H1 (cell line): ENCODE data around the gene TRNAU1AP. TPM values are rescaled to one million over a fixed set of nuclear protein-coding genes. Genes with fewer than 3 reads are reported as not detected.

ENCODE experiments used
- CHD7 ChIP-seq: fragments of 300-600 bp; sonication (generic); IDR thresholded peaks from 2 replicates; pipeline ENCODE4 v1.7.1; 2012; ENCODE audit warnings: low read length, moderate library complexity, mild to moderate bottlenecking, inconsistent platforms; ENCODE audit not compliant: insufficient replicate concordance
- EZH2 ChIP-seq: fragments of 200-600 bp; sonication (generic); IDR thresholded peaks from 2 replicates; pipeline ENCODE4 v1.7.1; 2012; ENCODE audit warnings: low read depth, mild to moderate bottlenecking, moderate library complexity, low read length, inconsistent platforms; ENCODE audit not compliant: severe bottlenecking
- FOSL1 ChIP-seq: IDR thresholded peaks from 2 replicates; pipeline ENCODE4 v1.6.1; 2011; ENCODE audit warnings: mild to moderate bottlenecking, low read depth, low read length, moderate library complexity; ENCODE audit not compliant: insufficient read depth
- RNF2 ChIP-seq: fragments of 200-900, 300-1000 bp; sonication (generic); IDR thresholded peaks from 2 replicates; pipeline ENCODE4 v1.7.1; 2016; ENCODE audit warnings: borderline replicate concordance, low read depth, mild to moderate bottlenecking, antibody characterized with exemption, low read length; ENCODE audit not compliant: poor library complexity, severe bottlenecking; ENCODE audit errors: missing control alignments
- SIX5 ChIP-seq: IDR thresholded peaks from 2 replicates; pipeline ENCODE4 v1.6.1; 2011; ENCODE audit warnings: mild to moderate bottlenecking, low read depth, low read length
- TAF7 ChIP-seq: optimal IDR thresholded peaks from 2 replicates; pipeline ENCODE3; 2011; ENCODE audit warnings: low read depth, mild to moderate bottlenecking, inconsistent platforms, low read length, moderate library complexity, borderline replicate concordance
- polyA plus RNA-seq, 7 experiments: library from polyadenylated mRNA; depleted of rRNA in 3 of 7; stranded (reverse) in 5 of 7; unstranded in 2 of 7; fragments of >200 nt in 5 of 7; fragments of 200-250 nt in 2 of 7; gene quantifications; 1 replicate in 5 of 7; 2 replicates in 1 of 7; 4 replicates in 1 of 7; pipeline versions ENCODE4 v1.2.1 to v1.2.3, GENCODE V29; 2011 to 2013; ENCODE audit warnings: missing spikeins in 2 of 7, mixed read lengths in 2 of 7
- total RNA-seq: library from RNA; stranded (reverse); fragmentation: NEBNext Ultra II Directional; extraction: Animal tissue kit (Norgen Biotek cat#: 25700); gene quantifications from 2 replicates; pipeline ENCODE4 v1.2.1, GENCODE V29; 2021

Gene TRNAU1AP
- total and polyA plus RNA-seq, 2 of the 8 experiments (the other 6 are each of a cell fraction or from before 2014, with no cell fraction given) = 35.2 to 37.1 TPM

GRCh38 chr1:28577052-28577678, 24.3 kb downstream of the TRNAU1AP start (continued):
- TF ChIP-seq EZH2 (no peak), CHD7 (no peak), RNF2 (no peak), TAF7 (no peak), FOSL1 (no peak), SIX5 (no peak)
- TF ChIP-seq, all 59 proteins: peak for 2
